HEK293 (cell line): ENCODE results near the gene SMLR1.

Experiments
- CTCF ChIA-PET: fragments of 350-600 bp; formaldehyde crosslinking; extraction: SDS; loops from one replicate; lab custom pipeline; 2021; ENCODE audit warnings: antibody characterized with exemption; lab: Yijun Ruan, JAX
- POLR2A ChIA-PET: fragments of 300-600 bp; formaldehyde crosslinking; extraction: SDS; loops from one replicate; lab custom pipeline; 2020; ENCODE audit warnings: antibody characterized with exemption, inconsistent platforms; lab: Yijun Ruan, JAX
- H3K27ac ChIP-seq: fragments of 200-500 bp; sonication (Bioruptor generic); 2 replicates; pipeline ENCODE4 v1.5.1; 2014; ENCODE audit warnings: low read depth, low read length, control low read depth, inconsistent platforms; ENCODE audit errors: extremely low read depth
- H3K36me3 ChIP-seq, 2 experiments: fragments of 200-500 bp in 1 of 2; sonication (Bioruptor generic) in 1 of 2; 1 replicate in 1 of 2; 2 replicates in 1 of 2; pipeline ENCODE4 v1.5.1; 2014 to 2017; ENCODE audit warnings: inconsistent platforms in 2 of 2, low read length in 2 of 2; ENCODE audit not compliant: control insufficient read depth in 2 of 2, insufficient read depth in 1 of 2
- H3K4me1 ChIP-seq: fragments of 200-500 bp; sonication (Bioruptor generic); 2 replicates; pipeline ENCODE4 v1.5.1; 2014; ENCODE audit warnings: mild to moderate bottlenecking, low read length, inconsistent platforms; ENCODE audit not compliant: control insufficient read depth, insufficient read depth
- H3K4me3 ChIP-seq: 2 replicates; pipeline ENCODE4 v1.5.1; 2011; ENCODE audit warnings: low read depth, mild to moderate bottlenecking, control low read depth, low read length, moderate library complexity
- H3K9me3 ChIP-seq: fragments of 200-500 bp; sonication (Bioruptor generic); 2 replicates; pipeline ENCODE4 v1.5.1; 2014; ENCODE audit warnings: low read depth, low read length, inconsistent platforms; ENCODE audit not compliant: control insufficient read depth, insufficient read depth
- BCL11A ChIP-seq: fragments of 450-650 bp; formaldehyde crosslinking; IDR thresholded peaks from 2 replicates; pipeline ENCODE4 v1.5.1; 2016; ENCODE audit warnings: low read depth, missing biosample characterization, missing genetic modification characterization
- GLIS2 ChIP-seq: fragments of 450-650 bp; formaldehyde crosslinking; IDR thresholded peaks from 2 replicates; pipeline ENCODE4 v1.5.1; 2016; ENCODE audit warnings: missing biosample characterization, missing genetic modification characterization
- KLF10 ChIP-seq: fragments of 450-650 bp; IDR thresholded peaks from 2 replicates; pipeline ENCODE4 v1.5.1; 2018; ENCODE audit warnings: missing biosample characterization, mild to moderate bottlenecking, missing genetic modification characterization
- KLF9 ChIP-seq: fragments of 450-650 bp; formaldehyde crosslinking; IDR thresholded peaks from 2 replicates; pipeline ENCODE4 v1.5.1; 2016; ENCODE audit warnings: missing biosample characterization, missing genetic modification characterization, low read depth
- PATZ1 ChIP-seq: fragments of 450-650 bp; formaldehyde crosslinking; IDR thresholded peaks from 2 replicates; pipeline ENCODE4 v1.5.1; 2016; ENCODE audit warnings: missing biosample characterization, missing genetic modification characterization
- PRDM1 ChIP-seq: fragments of 450-650 bp; formaldehyde crosslinking; IDR thresholded peaks from 2 replicates; pipeline ENCODE4; 2016; ENCODE audit warnings: missing biosample characterization, missing genetic modification characterization
- PRDM4 ChIP-seq: fragments of 450-650 bp; formaldehyde crosslinking; IDR thresholded peaks from 2 replicates; pipeline ENCODE4 v1.5.1; 2017; ENCODE audit warnings: missing biosample characterization, missing genetic modification characterization
- SP7 ChIP-seq: fragments of 450-650 bp; formaldehyde crosslinking; IDR thresholded peaks from 2 replicates; pipeline ENCODE4 v1.5.1; 2016; ENCODE audit warnings: missing biosample characterization, missing genetic modification characterization
- ZFP41 ChIP-seq: fragments of 450-650 bp; formaldehyde crosslinking; IDR thresholded peaks from 2 replicates; pipeline ENCODE4 v1.5.1; 2016; ENCODE audit warnings: missing biosample characterization, missing genetic modification characterization, borderline replicate concordance
- ZNF114 ChIP-seq: fragments of 450-650 bp; formaldehyde crosslinking; IDR thresholded peaks from 2 replicates; pipeline ENCODE4 v1.5.0; 2017; ENCODE audit warnings: missing biosample characterization, missing genetic modification characterization
- ZNF157 ChIP-seq: fragments of 450-650 bp; formaldehyde crosslinking; IDR thresholded peaks from 2 replicates; pipeline ENCODE4 v1.5.1; 2016; ENCODE audit warnings: missing biosample characterization, missing genetic modification characterization
- ZNF16 ChIP-seq: fragments of 450-650 bp; formaldehyde crosslinking; IDR thresholded peaks from 2 replicates; pipeline ENCODE4 v1.5.1; 2016; ENCODE audit warnings: low read depth, missing biosample characterization, missing genetic modification characterization
- ZNF221 ChIP-seq: fragments of 450-650 bp; formaldehyde crosslinking; IDR thresholded peaks from 2 replicates; pipeline ENCODE4 v1.5.1; 2017; ENCODE audit warnings: missing biosample characterization, missing genetic modification characterization, borderline replicate concordance
- ZNF239 ChIP-seq: fragments of 450-650 bp; formaldehyde crosslinking; IDR thresholded peaks from 2 replicates; pipeline ENCODE4 v1.5.1; 2016; ENCODE audit warnings: missing biosample characterization, missing genetic modification characterization
- ZNF274 ChIP-seq, 2 experiments: fragments of 200-500 bp in 1 of 2; fragments of 450-650 bp in 1 of 2; sonication (Bioruptor generic) in 1 of 2; formaldehyde crosslinking in 1 of 2; IDR thresholded peaks; 2 replicates each; pipeline versions ENCODE4 v1.5.1 to v1.6.1; 2014 to 2016; ENCODE audit warnings: borderline replicate concordance in 1 of 2, inconsistent platforms in 1 of 2, low read length in 1 of 2, missing biosample characterization in 1 of 2, missing genetic modification characterization in 1 of 2
- ZNF341 ChIP-seq: fragments of 450-650 bp; formaldehyde crosslinking; IDR thresholded peaks from 2 replicates; pipeline ENCODE4; 2016; ENCODE audit warnings: low read depth, missing biosample characterization, missing genetic modification characterization
- ZNF350 ChIP-seq: fragments of 450-650 bp; formaldehyde crosslinking; IDR thresholded peaks from 2 replicates; pipeline ENCODE4 v1.5.0; 2017; ENCODE audit warnings: missing biosample characterization, mild to moderate bottlenecking, missing genetic modification characterization
- ZNF48 ChIP-seq: fragments of 450-650 bp; formaldehyde crosslinking; IDR thresholded peaks from 2 replicates; pipeline ENCODE4 v1.5.1; 2016; ENCODE audit warnings: missing biosample characterization, missing genetic modification characterization
- ZNF529 ChIP-seq: fragments of 450-650 bp; formaldehyde crosslinking; IDR thresholded peaks from 2 replicates; pipeline ENCODE4 v1.5.1; 2017; ENCODE audit warnings: missing genetic modification characterization, missing biosample characterization; ENCODE audit not compliant: insufficient replicate concordance
- ZNF555 ChIP-seq: fragments of 450-650 bp; formaldehyde crosslinking; conservative IDR thresholded peaks from 2 replicates; pipeline ENCODE4 v1.5.1; 2017; ENCODE audit warnings: missing biosample characterization, mild to moderate bottlenecking, missing genetic modification characterization, inconsistent platforms
- ZNF585B ChIP-seq: fragments of 450-650 bp; formaldehyde crosslinking; IDR thresholded peaks from 2 replicates; pipeline ENCODE4 v1.5.1; 2016; ENCODE audit warnings: missing biosample characterization, missing genetic modification characterization
- ZNF658 ChIP-seq: fragments of 450-650 bp; formaldehyde crosslinking; IDR thresholded peaks from 2 replicates; pipeline ENCODE4; 2016; ENCODE audit warnings: missing biosample characterization, missing genetic modification characterization
- ZNF768 ChIP-seq: fragments of 450-650 bp; formaldehyde crosslinking; IDR thresholded peaks from 2 replicates; pipeline ENCODE4 v1.5.1; 2018; ENCODE audit warnings: missing biosample characterization, mild to moderate bottlenecking, missing genetic modification characterization
- ZSCAN16 ChIP-seq: fragments of 450-650 bp; formaldehyde crosslinking; IDR thresholded peaks from 2 replicates; pipeline ENCODE4 v1.5.1; 2016; ENCODE audit warnings: missing biosample characterization, missing genetic modification characterization
- TF ChIP-seq, protein P1 (sequence below): fragments of 450-650 bp; formaldehyde crosslinking; IDR thresholded peaks from 2 replicates; pipeline ENCODE4 v1.5.1; 2016; ENCODE audit warnings: missing biosample characterization, missing genetic modification characterization
- TF ChIP-seq, protein P2 (sequence below): fragments of 450-650 bp; formaldehyde crosslinking; IDR thresholded peaks from 2 replicates; pipeline ENCODE4 v1.5.1; 2016; ENCODE audit warnings: missing biosample characterization, missing genetic modification characterization
- TF ChIP-seq, protein P3 (sequence below): fragments of 450-650 bp; formaldehyde crosslinking; IDR thresholded peaks from 2 replicates; pipeline ENCODE4 v1.5.1; 2017; ENCODE audit warnings: missing biosample characterization, missing genetic modification characterization

Gene SMLR1

GRCh38 chr6:130829333-130829910 lies 2.2 kb downstream of the SMLR1 start:
- Histone ChIP-seq H3K4me3 (no peak overlapping the region), H3K4me1 (no peaks in the 10 kb centered on the region), H3K27ac (no peak overlapping the region), H3K36me3 (no peaks in the 10 kb centered on the region), H3K9me3 (no peaks in the 10 kb centered on the region)
- ChIA-PET POLR2A (no interaction called here), CTCF (no interaction called here)
- TF ChIP-seq ZNF274 (IDR thresholded peaks at IDR 0.05; ENCODE audit: low read length) (no peak), ZNF274 (tag by site-specific recombination; IDR thresholded peaks at IDR 0.05; ENCODE audit: borderline replicate concordance) (no peak), SP7 (no peak), ZNF529 (no peak), ZNF239 (tag by site-specific recombination) (no peak), ZNF157 (tag by site-specific recombination) (no peak), ZNF221 (no peak), ZNF768 (tag by site-specific recombination) (no peak), PRDM1 (no peak), ZFP41 (no peak), ZNF16 (tag by site-specific recombination) (no peak), PRDM4 (tag by site-specific recombination) (no peak), ZNF585B (no peak), ZNF658 (tag by site-specific recombination) (no peak)
- TF ChIP-seq, protein P1, sequence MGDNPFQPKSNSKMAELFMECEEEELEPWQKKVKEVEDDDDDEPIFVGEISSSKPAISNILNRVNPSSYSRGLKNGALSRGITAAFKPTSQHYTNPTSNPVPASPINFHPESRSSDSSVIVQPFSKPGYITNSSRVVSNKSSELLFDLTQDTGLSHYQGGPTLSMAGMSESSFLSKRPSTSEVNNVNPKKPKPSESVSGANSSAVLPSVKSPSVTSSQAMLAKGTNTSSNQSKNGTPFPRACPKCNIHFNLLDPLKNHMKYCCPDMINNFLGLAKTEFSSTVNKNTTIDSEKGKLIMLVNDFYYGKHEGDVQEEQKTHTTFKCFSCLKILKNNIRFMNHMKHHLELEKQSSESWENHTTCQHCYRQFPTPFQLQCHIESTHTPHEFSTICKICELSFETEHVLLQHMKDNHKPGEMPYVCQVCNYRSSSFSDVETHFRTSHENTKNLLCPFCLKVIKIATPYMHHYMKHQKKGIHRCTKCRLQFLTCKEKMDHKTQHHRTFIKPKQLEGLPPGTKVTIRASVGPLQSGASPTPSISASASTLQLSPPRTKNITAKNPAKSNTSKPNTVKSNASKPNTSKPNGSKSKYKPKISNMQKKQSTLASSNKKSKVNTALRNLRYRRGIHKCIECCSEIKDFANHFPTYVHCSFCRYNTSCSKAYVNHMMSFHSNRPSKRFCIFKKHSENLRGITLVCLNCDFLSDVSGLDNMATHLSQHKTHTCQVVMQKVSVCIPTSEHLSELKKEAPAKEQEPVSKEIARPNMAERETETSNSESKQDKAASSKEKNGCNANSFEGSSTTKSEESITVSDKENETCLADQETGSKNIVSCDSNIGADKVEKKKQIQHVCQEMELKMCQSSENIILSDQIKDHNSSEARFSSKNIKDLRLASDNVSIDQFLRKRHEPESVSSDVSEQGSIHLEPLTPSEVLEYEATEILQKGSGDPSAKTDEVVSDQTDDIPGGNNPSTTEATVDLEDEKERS (tag by site-specific recombination), result no peak

- H3K4me3 ChIP-seq, result no peak overlapping the region
- TF ChIP-seq, protein P2, sequence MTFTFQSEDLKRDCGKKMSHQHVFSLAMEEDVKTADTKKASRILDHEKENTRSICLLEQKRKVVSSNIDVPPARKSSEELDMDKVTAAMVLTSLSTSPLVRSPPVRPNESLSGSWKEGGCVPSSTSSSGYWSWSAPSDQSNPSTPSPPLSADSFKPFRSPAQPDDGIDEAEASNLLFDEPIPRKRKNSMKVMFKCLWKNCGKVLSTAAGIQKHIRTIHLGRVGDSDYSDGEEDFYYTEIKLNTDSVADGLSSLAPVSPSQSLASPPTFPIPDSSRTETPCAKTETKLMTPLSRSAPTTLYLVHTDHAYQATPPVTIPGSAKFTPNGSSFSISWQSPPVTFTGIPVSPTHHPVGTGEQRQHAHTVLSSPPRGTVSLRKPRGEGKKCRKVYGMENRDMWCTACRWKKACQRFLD (tag by site-specific recombination), result no peak
- no peak for TF ChIP-seq GLIS2 (tag by site-specific recombination)
- TF ChIP-seq ZNF585B, result no peak
- TF ChIP-seq KLF10 (tag by site-specific recombination), result no peak
- TF ChIP-seq ZNF350, result no peak
- TF ChIP-seq ZNF341 (tag by site-specific recombination), result no peak
- no peak for TF ChIP-seq ZSCAN16
- TF ChIP-seq ZNF114 (tag by site-specific recombination), result no peak
- TF ChIP-seq ZNF48 (tag by site-specific recombination), result no peak
- no peak for TF ChIP-seq ZNF555 (tag by site-specific recombination)
- no peak for TF ChIP-seq PATZ1 (tag by site-specific recombination)
- TF ChIP-seq BCL11A (tag by site-specific recombination), result no peak
- TF ChIP-seq, protein P3, sequence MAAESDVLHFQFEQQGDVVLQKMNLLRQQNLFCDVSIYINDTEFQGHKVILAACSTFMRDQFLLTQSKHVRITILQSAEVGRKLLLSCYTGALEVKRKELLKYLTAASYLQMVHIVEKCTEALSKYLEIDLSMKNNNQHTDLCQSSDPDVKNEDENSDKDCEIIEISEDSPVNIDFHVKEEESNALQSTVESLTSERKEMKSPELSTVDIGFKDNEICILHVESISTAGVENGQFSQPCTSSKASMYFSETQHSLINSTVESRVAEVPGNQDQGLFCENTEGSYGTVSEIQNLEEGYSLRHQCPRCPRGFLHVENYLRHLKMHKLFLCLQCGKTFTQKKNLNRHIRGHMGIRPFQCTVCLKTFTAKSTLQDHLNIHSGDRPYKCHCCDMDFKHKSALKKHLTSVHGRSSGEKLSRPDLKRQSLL, result no peak
- no peak for TF ChIP-seq KLF9
- TF ChIP-seq, all 188 proteins: peak for 0
- Histone ChIP-seq H3K9me3 (no peaks in the 10 kb centered on the region), H3K27ac (no peak overlapping the region), H3K4me1 (no peaks in the 10 kb centered on the region), H3K36me3 (no peaks in the 10 kb centered on the region)
- ChIA-PET POLR2A (no interaction called here), CTCF (no interaction called here)
These were observed 4.4 kb downstream of the SMLR1 start for GRCh38 chr6:130831607-130832006.
